Jurkat, Clone E6-1 (cell line): ENCODE results near the gene FYN.

Experiments used
- DNase-seq: peaks from one replicate; pipeline ENCODE4 v3.0.0-alpha.2; 2011; ENCODE audit warnings: low read depth, low spot score
- H3K4me3 ChIP-seq: 2 replicates; pipeline ENCODE4 v1.5.1; 2011; ENCODE audit warnings: mild to moderate bottlenecking, low read length, control low read depth, moderate library complexity

Gene FYN

DNA sequence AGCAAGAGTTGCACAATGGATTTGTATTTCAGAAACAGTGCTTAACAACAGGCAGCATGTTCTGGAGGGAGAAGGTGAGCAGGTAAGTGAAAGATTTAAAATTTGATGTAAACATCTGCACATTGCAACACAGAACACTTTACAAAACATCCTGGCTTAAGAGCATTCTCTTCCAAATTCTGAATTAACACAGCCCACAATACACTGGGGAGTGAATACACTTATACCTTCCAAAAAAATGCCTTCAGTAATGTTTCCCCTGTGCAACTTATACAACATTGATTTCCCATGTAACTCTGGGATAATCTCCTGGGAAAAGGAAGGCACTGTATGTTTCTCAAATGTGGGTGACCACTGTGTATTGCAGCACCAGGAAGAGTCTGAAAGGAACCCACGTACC is 127.6 kb downstream of the FYN start:
- no peak overlapping the region for H3K4me3 ChIP-seq
- DNase-seq = no peak

DNA sequence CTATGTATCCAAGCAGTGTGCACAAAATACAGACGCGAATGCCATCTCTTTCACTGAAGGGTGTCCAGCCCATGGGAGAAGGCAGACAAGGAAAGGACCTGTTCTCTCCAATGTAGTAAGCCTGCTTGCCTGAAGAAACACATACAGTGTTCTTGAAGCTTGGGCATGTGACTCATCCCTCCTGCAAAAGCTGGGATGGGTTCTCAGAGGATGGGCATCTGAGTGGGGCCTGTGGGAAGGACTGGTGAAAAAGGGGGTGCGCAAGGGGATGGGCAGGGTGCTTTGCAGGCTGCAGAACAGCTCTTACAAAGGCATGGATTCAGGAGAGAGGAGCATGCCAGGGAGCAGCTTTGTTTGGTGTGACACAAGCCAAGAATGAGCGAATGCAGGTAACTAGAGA is 128.1 kb downstream of the FYN start:
- H3K4me3 ChIP-seq = no peak overlapping the region

DNA sequence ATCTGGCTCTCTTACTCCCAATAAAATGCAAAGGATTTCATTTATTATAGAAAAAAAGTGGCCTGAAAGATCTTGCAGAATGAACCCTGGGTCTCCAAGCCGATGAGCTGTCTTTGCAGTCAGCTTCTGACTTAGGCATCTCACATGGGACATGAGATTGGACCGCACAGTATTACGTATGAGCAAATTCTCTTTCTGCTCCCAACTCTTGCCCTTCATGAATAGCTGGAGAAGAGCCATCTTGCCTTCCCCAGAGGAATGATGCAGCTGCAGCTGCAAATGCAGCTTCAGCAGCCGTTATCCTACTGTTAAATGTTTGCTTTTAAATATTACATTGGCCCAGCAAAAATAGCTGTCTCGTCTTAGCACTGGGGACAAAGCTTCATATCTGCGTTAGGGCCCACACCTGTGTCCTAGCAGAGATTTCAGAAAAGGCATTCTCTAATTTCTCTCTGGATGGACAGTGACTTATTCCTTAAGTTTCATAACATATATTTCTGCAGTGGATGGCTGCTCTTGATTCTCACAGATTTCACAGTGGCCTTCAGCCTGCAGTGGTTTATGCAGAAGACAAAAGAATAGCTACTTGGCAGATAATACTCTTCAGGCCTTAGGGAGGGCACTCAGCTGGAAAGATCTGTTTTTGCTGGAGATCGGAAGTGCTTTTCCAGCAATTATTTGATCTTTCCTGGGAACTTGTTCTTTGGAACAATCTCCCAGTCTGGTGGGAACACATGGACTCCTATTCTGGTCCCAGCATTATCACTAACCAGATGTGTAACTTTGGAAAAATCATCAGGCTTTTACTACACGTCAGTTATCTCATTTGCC is 129.2 kb downstream of the FYN start:
- DNase-seq = no peak

More for the DNA sequence above, 128.1 kb downstream of the FYN start:
- no peak for DNase-seq

DNA sequence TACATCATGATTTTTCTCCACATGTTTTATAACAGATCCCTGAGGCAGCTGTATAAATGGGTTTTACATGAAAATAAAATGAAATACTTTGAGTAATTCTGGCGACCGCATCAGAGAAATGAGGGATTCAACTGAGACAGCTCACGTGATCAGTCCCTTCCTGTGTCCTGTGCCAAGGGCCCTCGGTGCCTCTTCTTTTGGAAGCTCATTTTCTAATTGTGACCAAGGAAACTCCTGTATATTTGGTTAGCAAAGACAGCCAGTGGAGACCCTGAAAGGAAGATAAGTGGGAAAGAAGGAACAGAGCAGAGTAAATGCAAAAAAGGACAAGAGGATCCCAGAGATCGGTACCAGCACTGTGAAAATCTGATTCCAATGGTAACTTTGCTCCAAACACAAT is 129.9 kb downstream of the FYN start:
- DNase-seq = no peak
- H3K4me3 ChIP-seq = no peak overlapping the region

More for the DNA sequence above, 129.2 kb downstream of the FYN start:
- no peak overlapping the region for H3K4me3 ChIP-seq

DNA sequence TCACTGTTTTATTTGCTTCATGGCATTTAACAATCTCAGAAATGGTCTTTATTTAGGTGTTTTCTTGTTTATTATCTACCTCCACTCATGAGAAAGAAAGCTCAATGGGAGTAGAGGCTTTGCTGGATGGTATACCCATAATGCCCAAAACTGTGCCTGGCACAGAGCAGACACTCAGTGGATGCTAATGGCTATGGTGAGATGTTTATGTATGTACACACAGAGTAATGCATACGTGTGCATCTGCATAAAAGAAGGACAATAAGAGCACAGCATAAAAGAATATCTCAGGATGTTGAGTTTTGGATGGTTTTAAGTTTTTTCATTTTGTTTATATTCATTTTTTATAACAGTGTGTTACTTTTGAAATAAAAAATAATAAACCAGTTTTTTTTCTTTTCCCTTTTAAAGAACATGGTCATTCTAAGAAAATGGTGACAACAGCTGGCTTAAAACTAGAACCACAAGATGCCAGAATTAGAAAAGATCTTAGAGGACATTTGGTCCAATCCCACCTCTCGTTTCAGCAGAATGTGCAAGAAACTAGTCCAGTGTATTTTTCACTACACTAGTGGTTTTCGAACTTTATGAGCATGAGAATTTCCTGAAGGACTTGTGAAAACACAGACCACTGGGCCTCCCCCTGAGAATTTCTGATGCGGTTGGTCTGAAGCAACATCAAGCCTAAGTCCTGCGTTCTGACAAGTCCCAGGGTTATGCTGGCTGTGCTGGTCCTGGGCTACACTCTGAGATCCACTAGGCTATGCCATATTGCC is 131.9 kb downstream of the FYN start:
- no peak for DNase-seq
- no peak overlapping the region for H3K4me3 ChIP-seq

DNA sequence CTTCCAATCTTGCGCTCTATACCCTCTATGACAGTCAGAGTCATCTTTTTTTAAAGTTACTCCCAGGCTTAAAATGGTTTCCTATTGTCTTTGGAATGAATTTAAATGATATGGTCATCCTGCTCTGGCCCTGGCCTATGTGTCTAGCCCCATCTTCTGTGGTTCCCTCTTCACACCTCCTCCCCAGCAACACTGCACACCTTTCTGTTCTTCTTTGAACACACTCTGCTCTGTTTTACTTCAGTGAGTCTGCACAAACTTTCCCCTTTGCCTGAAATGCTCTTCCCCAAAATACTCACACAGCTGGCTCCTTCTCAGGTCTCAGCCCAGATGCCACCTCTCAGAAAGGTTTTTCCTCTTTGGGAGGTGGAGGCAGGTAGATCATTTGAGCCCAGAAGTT is 132.7 kb downstream of the FYN start:
- no peak for DNase-seq
- H3K4me3 ChIP-seq = no peak overlapping the region

DNA sequence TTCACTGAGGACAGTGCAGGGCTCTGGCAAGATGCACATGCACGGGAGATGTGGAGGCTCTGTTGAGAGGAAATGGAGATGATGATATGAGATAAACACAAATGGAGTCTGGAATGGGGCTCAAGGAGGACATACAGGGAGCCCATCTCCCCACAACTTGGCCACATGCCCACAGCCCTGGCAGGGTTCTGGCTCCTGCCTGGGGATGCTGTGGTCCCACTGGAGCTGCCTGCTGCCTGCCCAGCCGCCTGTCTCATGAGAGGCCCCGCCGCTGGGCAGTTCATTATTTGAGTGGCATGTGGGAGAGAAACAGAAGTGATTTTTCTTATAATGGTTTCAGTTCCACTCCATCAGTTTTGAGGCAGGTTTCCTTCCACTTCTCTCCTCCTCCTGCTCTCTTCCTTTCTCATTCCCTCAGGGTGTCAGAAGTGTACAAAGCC is 134.0 kb downstream of the FYN start:
- DNase-seq = no peak
- H3K4me3 ChIP-seq = no peak overlapping the region

DNA sequence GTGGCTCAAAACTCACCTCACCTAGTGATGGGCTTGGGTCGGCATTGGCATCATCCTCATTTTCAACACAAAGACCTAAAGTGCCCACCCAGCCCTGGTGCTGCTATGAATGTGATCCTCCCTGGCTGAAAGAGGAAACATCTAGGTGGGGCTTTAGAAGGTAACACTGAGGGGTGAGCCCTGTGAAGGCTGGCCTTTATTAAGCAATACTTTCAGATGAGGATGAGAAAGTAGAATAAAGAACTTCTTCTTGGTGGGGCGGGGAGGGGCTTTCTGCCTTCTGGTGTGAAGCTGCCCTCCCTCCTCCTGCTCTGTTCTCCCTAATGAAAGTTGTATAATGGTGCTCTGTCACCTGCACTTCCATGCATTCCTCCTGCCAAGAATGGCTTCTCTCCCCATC is 134.6 kb downstream of the FYN start:
- no peak overlapping the region for H3K4me3 ChIP-seq
- DNase-seq = no peak

DNA sequence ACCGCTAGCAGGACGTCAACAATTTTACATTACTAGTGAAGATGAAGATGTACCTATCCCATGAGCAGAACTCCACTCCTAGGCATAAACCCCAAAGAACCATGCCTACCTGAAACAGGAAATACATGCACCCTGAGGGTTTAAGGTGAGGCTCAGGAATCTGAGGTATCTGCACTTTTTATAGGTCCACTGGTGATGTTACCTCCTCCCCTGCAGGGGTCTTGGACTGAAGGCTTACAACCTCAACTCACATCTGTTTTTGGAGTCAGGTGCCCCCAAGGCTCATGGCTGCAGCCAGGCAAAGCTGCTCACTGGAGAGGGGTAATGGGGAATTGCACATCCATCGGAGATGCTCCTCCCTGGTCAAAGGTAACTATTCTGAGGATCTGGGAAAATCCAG is 135.1 kb downstream of the FYN start:
- H3K4me3 ChIP-seq = no peak overlapping the region
- no peak for DNase-seq

DNA sequence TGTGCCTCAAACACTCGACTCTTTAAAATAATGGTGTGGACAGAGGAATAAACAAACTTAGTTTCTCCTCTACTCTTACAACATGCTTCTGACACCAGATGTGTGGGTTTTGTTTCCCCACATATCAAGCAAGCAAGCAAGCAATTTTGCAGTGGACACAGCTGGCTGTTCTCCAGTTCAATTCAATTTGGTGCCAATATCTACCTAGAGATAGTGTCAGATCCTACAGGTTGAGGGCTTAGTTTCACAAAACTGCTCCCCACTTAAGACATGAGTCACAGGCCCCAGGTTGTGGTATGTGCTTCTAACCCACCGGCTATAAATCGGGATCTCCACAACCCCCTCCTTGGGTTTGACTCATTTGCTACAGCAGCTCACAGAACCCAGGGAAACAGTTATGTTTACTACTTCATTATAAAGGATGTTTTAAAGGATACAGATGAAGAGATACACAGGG is 136.2 kb downstream of the FYN start:
- DNase-seq = no peak
- no peak overlapping the region for H3K4me3 ChIP-seq

DNA sequence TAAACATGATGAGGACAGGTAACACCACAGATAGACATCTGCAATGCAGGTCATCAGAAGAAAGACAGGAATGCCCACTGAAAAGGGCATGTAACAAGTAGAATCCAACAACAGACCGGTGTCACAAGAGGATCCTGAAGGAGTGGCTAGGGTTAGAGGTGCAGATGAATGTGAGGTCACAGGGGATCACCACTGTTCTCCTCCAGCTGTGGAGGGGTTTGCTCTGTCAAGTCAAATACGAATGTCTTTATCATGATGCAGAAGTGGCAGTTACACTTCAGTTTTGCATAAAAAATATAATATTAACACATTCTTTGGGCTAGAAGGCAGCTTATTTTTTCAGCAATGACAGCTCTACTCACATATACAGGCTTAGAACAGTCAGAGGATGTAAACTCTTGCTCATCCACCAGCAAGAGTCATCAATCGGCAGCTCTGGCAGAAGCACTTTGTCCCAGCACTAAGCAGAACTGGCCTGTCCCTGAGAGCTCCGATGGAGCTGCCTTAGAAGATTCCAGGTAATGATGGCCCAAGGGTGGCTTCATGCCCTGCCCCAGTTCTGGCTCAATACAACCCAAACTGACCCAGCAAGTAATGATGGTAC is 137.1 kb downstream of the FYN start:
- no peak overlapping the region for H3K4me3 ChIP-seq
- no peak for DNase-seq

DNA sequence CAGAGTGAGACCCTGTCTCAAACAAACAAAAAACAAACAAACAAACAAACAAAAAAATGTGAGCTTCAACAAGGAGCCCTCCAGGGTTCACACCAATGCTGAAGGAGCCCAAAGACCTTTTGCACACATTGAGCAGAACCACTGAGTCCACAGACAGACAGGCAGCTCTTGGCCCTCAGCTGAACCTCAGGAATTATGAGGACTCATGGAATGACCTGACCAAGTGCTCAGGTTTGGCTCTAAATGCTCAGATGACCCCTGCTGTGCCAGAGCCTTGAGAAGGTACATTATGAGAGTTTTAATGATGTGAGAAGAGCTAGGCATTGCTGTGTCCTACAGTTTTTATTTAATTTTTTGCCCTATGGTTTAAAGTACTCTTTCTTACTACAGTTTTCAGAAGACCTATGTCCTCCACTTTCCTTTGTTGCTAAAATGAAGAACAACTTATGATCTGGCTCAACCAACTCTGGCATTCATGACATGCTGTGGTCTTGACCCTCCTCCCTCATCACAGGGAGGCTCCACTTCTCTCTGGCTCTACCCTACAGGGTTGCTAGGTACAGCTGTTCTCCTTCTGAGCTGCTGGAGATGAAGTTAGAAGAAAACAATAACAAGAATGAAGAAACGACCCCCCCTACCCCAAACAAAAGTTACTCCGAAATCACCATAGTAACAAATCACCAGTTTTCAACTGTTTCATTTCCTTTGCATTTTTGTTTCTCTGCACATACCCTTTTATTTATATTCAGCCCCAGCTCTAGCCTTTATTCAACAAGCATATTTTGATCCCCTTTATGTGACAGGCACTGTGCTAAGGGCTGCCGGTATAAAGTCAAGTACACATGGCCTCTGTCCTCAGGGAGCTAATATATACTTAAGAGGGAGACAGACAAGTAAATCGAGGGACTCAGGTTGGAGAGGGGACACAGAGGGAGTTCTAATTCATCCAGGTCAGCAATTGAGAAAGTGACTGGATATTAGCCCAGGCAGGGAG is 138.9 kb downstream of the FYN start:
- no peak for DNase-seq
- H3K4me3 ChIP-seq = no peak overlapping the region

DNA sequence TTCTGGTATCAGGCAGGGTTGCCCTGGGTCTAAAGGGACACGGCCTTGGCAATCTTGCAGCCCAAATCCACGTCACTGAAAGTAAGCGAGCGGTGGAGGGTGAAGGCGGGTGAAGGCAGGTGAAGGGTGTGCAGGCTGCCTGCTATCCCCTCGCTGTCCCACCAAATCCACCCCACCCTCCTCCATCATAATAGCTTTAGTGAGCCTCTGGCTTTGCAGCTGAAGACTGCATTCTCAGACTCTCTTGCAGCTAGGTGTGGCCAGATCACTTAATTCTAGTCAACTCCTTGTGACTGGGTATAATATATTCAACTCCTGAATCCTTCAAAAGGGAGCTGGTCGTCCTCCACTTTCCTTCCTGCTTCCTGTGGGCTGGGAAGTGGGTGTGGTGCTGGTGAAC is 140.9 kb downstream of the FYN start:
- DNase-seq = no peak
- H3K4me3 ChIP-seq = no peak overlapping the region

DNA sequence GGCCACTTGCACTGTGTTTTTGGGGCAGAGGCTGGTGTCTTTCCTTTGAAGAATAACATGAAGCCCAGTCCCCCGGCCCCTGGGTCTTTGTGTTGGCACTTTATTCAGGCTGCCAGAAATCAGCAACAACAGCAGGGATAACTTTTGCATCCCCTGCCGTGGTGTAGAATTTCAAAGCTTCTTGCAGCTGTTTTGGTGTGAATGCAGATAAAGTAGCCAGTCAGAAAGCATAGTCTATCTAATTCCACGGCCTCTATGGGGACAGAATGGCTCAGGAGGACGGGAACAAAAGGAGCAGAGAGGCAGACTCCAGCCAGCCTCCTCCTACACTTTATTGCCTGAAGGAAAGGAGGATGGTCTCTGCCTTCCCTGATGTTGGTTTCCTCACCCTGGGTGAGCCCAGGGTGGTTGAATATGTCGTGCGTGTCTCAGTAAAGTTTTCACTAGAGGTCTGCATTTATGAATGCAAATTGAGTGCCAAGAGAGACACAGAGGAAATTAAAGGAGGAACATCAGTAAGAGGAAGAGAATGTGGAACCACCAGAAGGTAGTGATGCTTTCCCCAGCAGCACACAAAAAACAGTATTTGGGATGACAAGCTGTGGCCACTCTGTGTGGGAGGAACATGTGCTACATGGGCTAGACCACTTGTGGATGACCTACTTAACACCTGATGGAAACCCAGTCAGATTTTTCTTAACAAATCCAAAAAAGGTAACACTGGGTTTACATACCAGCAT is 141.6 kb downstream of the FYN start:
- H3K4me3 ChIP-seq = no peak overlapping the region

DNA sequence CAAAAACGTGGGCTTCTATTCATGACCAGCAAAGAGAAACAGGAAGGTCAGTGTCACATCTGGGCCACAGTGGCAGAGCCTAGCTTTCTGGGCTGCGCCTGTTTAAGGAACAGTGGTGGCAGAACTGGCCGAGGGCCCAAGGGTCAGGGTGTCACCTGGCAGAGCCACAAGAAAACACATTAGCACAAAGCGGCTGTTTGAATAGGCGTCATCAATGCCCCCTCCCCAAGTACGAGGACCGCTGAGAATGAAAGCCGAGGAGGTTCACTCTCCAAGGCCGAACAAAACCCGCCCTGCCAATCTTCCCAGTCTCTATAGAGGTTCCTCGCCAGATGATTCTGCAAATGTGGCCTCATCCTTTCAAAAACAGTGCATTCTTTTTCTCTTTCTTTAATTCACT is 142.4 kb downstream of the FYN start:
- DNase-seq = no peak

More for the DNA sequence above, 141.6 kb downstream of the FYN start:
- DNase-seq = no peak

DNA sequence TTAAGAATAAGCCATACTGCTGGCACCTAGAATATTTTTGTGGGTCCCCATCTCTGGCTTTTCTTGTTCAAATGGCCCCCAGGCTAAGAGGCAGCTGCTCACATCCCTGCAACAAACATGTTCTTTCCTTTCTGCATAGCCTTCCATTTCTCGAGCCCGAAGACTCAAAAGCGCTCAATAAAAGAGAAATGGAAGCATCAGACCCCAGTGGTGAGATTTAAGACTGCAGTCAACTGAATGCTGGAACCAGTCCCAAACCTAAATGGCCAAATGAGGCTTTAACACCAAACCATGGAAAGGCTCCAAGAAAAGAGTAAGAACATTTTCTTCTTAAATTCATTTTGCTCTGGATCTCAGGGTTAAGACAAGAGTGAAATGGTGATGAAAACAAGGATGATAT is 145.4 kb downstream of the FYN start:
- DNase-seq = no peak
- H3K4me3 ChIP-seq = no peak overlapping the region

More for the DNA sequence above, 142.4 kb downstream of the FYN start:
- H3K4me3 ChIP-seq = no peak overlapping the region

DNA sequence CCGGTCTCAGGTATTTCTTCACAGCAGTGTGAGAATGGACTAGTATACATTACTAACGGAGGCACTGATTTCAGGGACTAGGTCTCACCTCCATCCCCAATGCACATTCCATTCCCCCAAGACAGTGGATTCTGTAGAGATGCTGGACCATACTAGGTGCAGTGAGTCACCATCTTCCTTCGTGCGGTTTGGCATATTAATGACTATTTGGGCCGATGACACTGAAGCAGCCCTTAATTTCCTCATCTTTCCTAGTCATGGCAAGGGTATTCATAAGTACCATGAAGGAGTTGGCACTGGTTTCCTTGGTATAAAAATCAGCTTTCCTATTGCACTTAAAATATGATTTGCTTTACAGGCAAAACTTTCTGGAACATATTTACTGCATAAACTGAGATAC is 146.2 kb downstream of the FYN start:
- no peak for DNase-seq
- H3K4me3 ChIP-seq = no peak overlapping the region

DNA sequence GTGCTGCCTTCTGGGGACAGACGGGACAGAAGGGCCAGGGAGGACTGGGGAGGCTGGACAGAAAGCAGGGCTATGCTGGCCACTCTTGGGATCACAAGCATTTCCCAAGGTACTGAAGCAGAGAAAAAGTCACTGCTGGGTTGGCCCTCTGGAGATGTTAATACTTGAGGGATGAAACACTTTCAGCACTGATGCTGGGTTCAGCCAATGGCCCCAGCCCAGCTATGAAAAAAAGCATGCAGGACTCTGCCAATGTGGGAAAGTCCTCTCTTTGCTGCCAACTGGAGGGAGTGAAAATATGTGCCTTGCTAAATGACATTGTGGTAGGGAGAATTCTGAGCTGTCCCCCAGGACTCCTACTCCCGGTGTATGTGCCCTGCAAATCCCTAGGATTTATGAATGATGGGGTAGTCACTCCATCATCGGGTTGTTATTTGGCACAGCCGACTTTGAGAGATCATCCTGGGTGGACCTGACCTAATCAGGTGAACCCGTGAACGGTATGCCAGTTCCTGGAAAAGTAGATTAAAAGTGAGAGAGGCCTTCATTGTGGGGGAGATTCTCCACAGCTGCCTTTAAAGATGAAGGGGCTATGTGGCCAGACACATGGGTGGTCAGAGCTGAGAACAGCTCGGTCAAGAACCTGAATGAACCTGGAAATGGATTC is 147.7 kb downstream of the FYN start:
- no peak for DNase-seq

More for the DNA sequence above, 147.7 kb downstream of the FYN start:
- no peak overlapping the region for H3K4me3 ChIP-seq
